CD4-positive, alpha-beta T cell treated with Interleukin-4 for 1 hour (primary cell): ENCODE results near the gene ZNF383.
"Not testable (repeated sequence)": the region's sequence is repeated elsewhere in the genome, so short reads cannot be mapped to it uniquely, and the experiment has no call there.

Experiments used
- DNase-seq, 2 donors: peaks; one replicate each; pipeline ENCODE4 v3.0.0-alpha.2; 2020 to 2022

ZNF383 gene

GRCh38 chr19:37217775-37218591 lies at the start of gene ZNF383:
Gene ZNF383, plus strand, starts transcription at chr19:37218214. Its CDS starts 12,240 bp downstream, at chr19:37230454.
- peak; percentile 84 to 87 for DNase-seq

- peak; percentile 95 for DNase-seq
Observed at GRCh38 chr19:37172368-37173366, 45.3 kb upstream of the ZNF383 start, which contains the start of gene ZNF585A. Gene ZNF585A, minus strand, starts transcription at chr19:37172695. Its CDS starts 2,785 bp downstream, at chr19:37169910.

- DNase-seq = not testable (repeated sequence)
Observed at GRCh38 chr19:37186071-37186470, 31.9 kb upstream of the ZNF383 start.

GRCh38 chr19:37195248-37195647 lies 22.8 kb upstream of the ZNF383 start:
- DNase-seq = not testable (repeated sequence)

- not testable (repeated sequence) for DNase-seq
Observed at GRCh38 chr19:37197115-37197514, 20.9 kb upstream of the ZNF383 start.

GRCh38 chr19:37197768-37198167 lies 20.2 kb upstream of the ZNF383 start:
- no peak for DNase-seq

GRCh38 chr19:37217480-37217774 lies 587 bp upstream of the ZNF383 start:
- no peak for DNase-seq

- peak in 1 of 2 donors; percentile 27 for DNase-seq
Observed at GRCh38 chr19:37218592-37218935, 550 bp downstream of the ZNF383 start.

GRCh38 chr19:37220383-37220782 lies 2.4 kb downstream of the ZNF383 start:
- DNase-seq = no peak

- no peak for DNase-seq
Observed at GRCh38 chr19:37221136-37221535, 3.1 kb downstream of the ZNF383 start.

- no peak for DNase-seq
Observed at GRCh38 chr19:37226248-37226647, 8.2 kb downstream of the ZNF383 start.

- DNase-seq = peak; percentile 28 to 39
Observed at GRCh38 chr19:37227996-37228395, 10.0 kb downstream of the ZNF383 start.

GRCh38 chr19:37243206-37243632 lies 25.2 kb downstream of the ZNF383 start:
- no peak for DNase-seq

GRCh38 chr19:37251308-37252229 lies 33.6 kb downstream of the ZNF383 start:
- peak; percentile 58 to 61 for DNase-seq

- DNase-seq = not testable (repeated sequence)
Observed at GRCh38 chr19:37263028-37263427, 45.0 kb downstream of the ZNF383 start.

- DNase-seq = not testable (repeated sequence)
Observed at GRCh38 chr19:37267005-37267404, 49.0 kb downstream of the ZNF383 start.

- DNase-seq = not testable (repeated sequence)
Observed at GRCh38 chr19:37267755-37268154, 49.7 kb downstream of the ZNF383 start.

- not testable (repeated sequence) for DNase-seq
Observed at GRCh38 chr19:37280656-37281055, 62.6 kb downstream of the ZNF383 start.

GRCh38 chr19:37284020-37284419 lies 66.0 kb downstream of the ZNF383 start:
- not testable (repeated sequence) for DNase-seq

GRCh38 chr19:37289229-37289628 lies 71.2 kb downstream of the ZNF383 start:
- not testable (repeated sequence) for DNase-seq

GRCh38 chr19:37292998-37293939 lies 75.3 kb downstream of the ZNF383 start:
- peak in 1 of 2 donors; percentile 76 for DNase-seq
